Upper lobe of right lung (tissue), 1 donor: ENCODE results near the gene WFDC1. TPM values are rescaled to one million over a fixed set of nuclear protein-coding genes. Genes with fewer than 3 reads are reported as not detected.

Experiments used
- ATAC-seq: fragments of 200-7000 bp; cut with Tn5 transposase; one replicate; pipeline ENCODE4 v1.9.1; 2020; ENCODE audit warnings: mild to moderate bottlenecking, moderate library complexity
- DNase-seq: peaks from one replicate; pipeline ENCODE4 v3.0.0-alpha.2; 2020
- H3K27ac ChIP-seq: fragments of 200-600 bp; one replicate; pipeline ENCODE4 v1.8.0; 2022
- H3K27me3 ChIP-seq: fragments of 200-600 bp; one replicate; pipeline ENCODE4 v1.8.0; 2022; ENCODE audit warnings: mild to moderate bottlenecking
- H3K36me3 ChIP-seq: fragments of 200-600 bp; one replicate; pipeline ENCODE4 v1.8.0; 2022
- H3K4me1 ChIP-seq: fragments of 200-600 bp; one replicate; pipeline ENCODE4 v1.8.0; 2022
- H3K4me3 ChIP-seq: fragments of 200-600 bp; one replicate; pipeline ENCODE4 v1.8.0; 2022; ENCODE audit warnings: mild to moderate bottlenecking
- H3K9me3 ChIP-seq: fragments of 200-600 bp; one replicate; pipeline ENCODE4 v1.8.0; 2022
- CTCF ChIP-seq: fragments of 200-600 bp; IDR thresholded peaks from one replicate; pipeline ENCODE4 v1.8.0; 2022; ENCODE audit warnings: antibody characterized with exemption
- intact Hi-C: fragments of 100-400 bp; cut with DNase I; formaldehyde crosslinking; loops from one replicate; pipeline ENCODE4 v1.11.0; 2022
- total RNA-seq: library from RNA; stranded (reverse); fragmentation: NEBNext Ultra II Directional; extraction: Animal tissue kit (Norgen Biotek cat#: 25700); gene quantifications from one replicate; pipeline ENCODE4 v1.2.1, GENCODE V29; 2021
- donor health status: DM: no; HTN: yes; CAD: no; lungs with severe emphysema.

WFDC1 gene
- total RNA-seq, 1 donor from 2014 or later, result 26.0 TPM

GRCh38 chr16:84307209-84307954 lies 12.7 kb downstream of the WFDC1 start:
- Histone ChIP-seq H3K27me3 (no peaks in the 10 kb centered on the region), H3K4me1 (peaks cover 15% of the 10 kb centered on the region), H3K36me3 (no peaks in the 10 kb centered on the region), H3K27ac (no peak overlapping the region), H3K9me3 (no peaks in the 10 kb centered on the region), H3K4me3 (no peak overlapping the region)
- no peak for TF ChIP-seq CTCF
- intact Hi-C loops, result no loop called here
- ATAC-seq (no peak), DNase-seq (no peak)

DNA sequence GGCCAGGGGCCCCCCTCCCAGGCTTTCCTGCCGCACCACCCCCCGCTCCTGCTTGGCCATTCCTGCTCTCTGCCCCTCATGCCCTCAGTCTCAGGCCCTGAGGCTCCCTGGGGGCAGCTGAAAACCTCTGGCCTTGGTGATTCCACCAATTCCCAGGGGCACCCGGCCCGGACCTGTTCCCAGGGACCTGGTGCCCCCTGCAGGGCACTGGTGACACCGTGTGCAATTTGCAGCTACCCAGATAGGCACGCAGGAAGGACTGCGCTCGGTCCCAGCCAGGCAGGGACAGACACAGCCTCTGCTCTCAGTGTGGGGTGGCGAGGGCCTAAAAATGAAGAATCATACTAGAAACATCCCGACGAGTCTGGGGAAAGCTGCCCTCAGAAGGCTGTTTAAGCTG lies 13.4 kb downstream of the WFDC1 start:
- intact Hi-C loops, result no loop called here
- peak; percentile 78 for ATAC-seq
- H3K27ac ChIP-seq, result no peak overlapping the region

GRCh38 chr16:84310642-84311041 lies 16.0 kb downstream of the WFDC1 start:
- H3K9me3 ChIP-seq, result no peaks in the 10 kb centered on the region
- no peaks in the 10 kb centered on the region for H3K36me3 ChIP-seq
- ATAC-seq (no peak), DNase-seq (no peak)
- intact Hi-C loops, result no loop called here
- H3K4me1 ChIP-seq, result peaks cover 9% of the 10 kb centered on the region
- no peak overlapping the region for H3K4me3 ChIP-seq
- TF ChIP-seq CTCF, result no peak
- no peak overlapping the region for H3K27ac ChIP-seq
- H3K27me3 ChIP-seq, result no peaks in the 10 kb centered on the region

More for the DNA sequence above, 13.4 kb downstream of the WFDC1 start:
- DNase-seq, result peak; percentile 73
- no peaks in the 10 kb centered on the region for H3K27me3 ChIP-seq
- no peak overlapping the region for H3K4me3 ChIP-seq
- H3K4me1 ChIP-seq, result peaks cover 18% of the 10 kb centered on the region
- peak; percentile 69 for TF ChIP-seq CTCF
- H3K36me3 ChIP-seq, result no peaks in the 10 kb centered on the region
- H3K9me3 ChIP-seq, result no peaks in the 10 kb centered on the region

DNA sequence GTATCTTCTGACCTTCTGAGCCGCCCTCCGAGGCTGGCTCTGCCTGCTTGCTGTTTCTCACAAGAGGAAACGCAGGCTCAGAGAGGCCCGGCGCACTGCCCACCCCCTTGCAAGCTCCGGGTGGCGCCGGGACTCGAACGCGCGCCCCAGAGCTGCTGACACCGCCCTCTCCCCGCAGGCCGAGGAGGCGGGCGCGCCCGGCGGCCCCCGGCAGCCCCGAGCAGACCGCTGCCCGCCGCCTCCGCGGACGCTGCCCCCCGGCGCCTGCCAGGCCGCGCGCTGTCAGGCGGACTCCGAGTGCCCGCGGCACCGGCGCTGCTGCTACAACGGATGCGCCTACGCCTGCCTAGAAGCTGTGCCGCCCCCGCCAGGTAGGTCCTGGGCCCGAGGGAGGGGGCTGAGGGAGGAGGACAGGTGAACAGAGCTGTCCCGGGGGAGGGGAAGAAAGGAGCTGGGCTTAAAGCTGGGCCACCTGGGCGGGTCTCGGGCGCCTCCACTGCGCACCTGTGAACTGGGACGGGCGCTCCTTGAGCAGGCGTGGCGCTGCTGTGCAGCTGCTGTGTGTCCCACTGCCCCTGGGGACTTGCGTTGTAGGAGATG lies 18.2 kb downstream of the WFDC1 start:
- ATAC-seq (peak; percentile 75), DNase-seq (peak; percentile 69)
- no peaks in the 10 kb centered on the region for H3K9me3 ChIP-seq
- H3K27me3 ChIP-seq, result no peaks in the 10 kb centered on the region
- TF ChIP-seq CTCF, result no peak
- H3K4me1 ChIP-seq, result peaks cover 6% of the 10 kb centered on the region
- intact Hi-C loops, result no loop called here
- H3K4me3 ChIP-seq, result peak overlapping the region; percentile 8
- no peak overlapping the region for H3K27ac ChIP-seq
- no peaks in the 10 kb centered on the region for H3K36me3 ChIP-seq

- no peaks in the 10 kb centered on the region for H3K9me3 ChIP-seq
- no peak for TF ChIP-seq CTCF
- peak; percentile 2 for DNase-seq
- H3K36me3 ChIP-seq, result no peaks in the 10 kb centered on the region
- no peak overlapping the region for H3K4me3 ChIP-seq
- no peak for ATAC-seq
- H3K4me1 ChIP-seq, result peaks cover 5% of the 10 kb centered on the region
- no peak overlapping the region for H3K27ac ChIP-seq
- intact Hi-C loops, result no loop called here
- no peaks in the 10 kb centered on the region for H3K27me3 ChIP-seq
These were observed 19.2 kb downstream of the WFDC1 start for GRCh38 chr16:84313921-84314320.
